DND-41 (cell line): ENCODE results near the gene GRIK3.

Source experiments
- ATAC-seq: fragments of 200-7000 bp; cut with Tn5 transposase; 3 replicates; pipeline ENCODE4 v1.9.1; 2021; ENCODE audit warnings: low read depth; ENCODE audit not compliant: insufficient read depth
- DNase-seq: peaks from one replicate; pipeline ENCODE4 v3.0.0-alpha.2; 2020
- H2AFZ ChIP-seq: 2 replicates; pipeline ENCODE4 v1.6.0; 2012; ENCODE audit warnings: low read depth, low read length
- H3K27ac ChIP-seq: 2 replicates; pipeline ENCODE4 v1.5.1; 2012; ENCODE audit warnings: low read length, inconsistent platforms
- H3K27me3 ChIP-seq: fragments of 200-600 bp; sonication (generic); 2 replicates; pipeline ENCODE4 v1.6.0; 2012; ENCODE audit warnings: low read length, mild to moderate bottlenecking, inconsistent platforms; ENCODE audit not compliant: insufficient read depth, poor library complexity
- H3K36me3 ChIP-seq: 2 replicates; pipeline ENCODE4 v1.5.1; 2012; ENCODE audit warnings: low read length, inconsistent platforms; ENCODE audit not compliant: insufficient read depth
- H3K4me1 ChIP-seq: 2 replicates; pipeline ENCODE4 v1.5.1; 2012; ENCODE audit warnings: mild to moderate bottlenecking, low read length; ENCODE audit not compliant: insufficient read depth
- H3K4me2 ChIP-seq: 2 replicates; pipeline ENCODE4 v1.6.0; 2012; ENCODE audit warnings: mild to moderate bottlenecking, moderate library complexity, low read length, inconsistent platforms; ENCODE audit not compliant: insufficient read depth
- H3K4me3 ChIP-seq, 2 experiments: fragments of 200-600 bp in 1 of 2; shearing (Covaris generic) in 1 of 2; 2 replicates each; pipeline ENCODE4 v1.5.1; 2012 to 2016; ENCODE audit warnings: inconsistent platforms in 2 of 2, low read length in 2 of 2, mild to moderate bottlenecking in 2 of 2, low read depth in 1 of 2, moderate library complexity in 1 of 2
- H3K79me2 ChIP-seq: 2 replicates; pipeline ENCODE4 v1.6.0; 2012; ENCODE audit warnings: low read length, inconsistent platforms; ENCODE audit not compliant: insufficient read depth
- H3K9ac ChIP-seq: 2 replicates; pipeline ENCODE4 v1.6.0; 2012; ENCODE audit warnings: low read depth, mild to moderate bottlenecking, inconsistent platforms, low read length, moderate library complexity
- H3K9me3 ChIP-seq: 2 replicates; pipeline ENCODE4 v1.5.1; 2012; ENCODE audit warnings: low read length, moderate library complexity, mild to moderate bottlenecking, inconsistent platforms; ENCODE audit not compliant: insufficient read depth, severe bottlenecking
- H4K20me1 ChIP-seq: 2 replicates; pipeline ENCODE4 v1.6.0; 2012; ENCODE audit warnings: low read length; ENCODE audit not compliant: insufficient read depth
- CTCF ChIP-seq: IDR thresholded peaks from 2 replicates; pipeline ENCODE4 v1.5.1; 2012; ENCODE audit warnings: borderline replicate concordance, low read length, moderate library complexity, mild to moderate bottlenecking; ENCODE audit not compliant: poor library complexity, severe bottlenecking; ENCODE audit errors: extremely low read depth
- EZH2 ChIP-seq: IDR thresholded peaks from 3 replicates; pipeline ENCODE4 v1.6.1; 2012; ENCODE audit warnings: borderline replicate concordance, low read depth, mild to moderate bottlenecking, moderate library complexity, low read length, inconsistent platforms; ENCODE audit not compliant: severe bottlenecking

GRIK3 gene

GRCh38 chr1:36912365-36912865, 121.9 kb downstream of the GRIK3 start:
- H3K79me2 ChIP-seq: no peaks in the 10 kb centered on the region
- TF ChIP-seq CTCF: no peak
- no peak for TF ChIP-seq EZH2

GRCh38 chr1:36911561-36912364, 122.6 kb downstream of the GRIK3 start:
- Histone ChIP-seq H3K4me1 (no peaks in the 10 kb centered on the region), H4K20me1 (peaks cover 3% of the 10 kb centered on the region; the same call in 1 of the 2 replicates), H3K27me3 (no peaks in the 10 kb centered on the region), H3K9me3 (no peaks in the 10 kb centered on the region), H3K4me3 (no peak overlapping the region), H3K9ac (no peak overlapping the region), H3K36me3 (no peaks in the 10 kb centered on the region), H3K27ac (no peak overlapping the region), H2AFZ (no peak overlapping the region), H3K79me2 (no peaks in the 10 kb centered on the region), H3K4me2 (no peak overlapping the region)
- TF ChIP-seq EZH2: no peak
- TF ChIP-seq CTCF: no peak
- DNase-seq: no peak
- ATAC-seq: no peak

More at GRCh38 chr1:36912365-36912865, 121.9 kb downstream of the GRIK3 start:
- DNase-seq: no peak
- H3K4me3 ChIP-seq: no peak overlapping the region
- H2AFZ ChIP-seq: no peak overlapping the region
- H4K20me1 ChIP-seq: peaks cover 3% of the 10 kb centered on the region; the same call in 1 of the 2 replicates
- no peaks in the 10 kb centered on the region for H3K27me3 ChIP-seq
- no peak overlapping the region for H3K4me2 ChIP-seq
- no peak overlapping the region for H3K27ac ChIP-seq
- no peak for ATAC-seq
- H3K4me1 ChIP-seq: no peaks in the 10 kb centered on the region
- no peaks in the 10 kb centered on the region for H3K36me3 ChIP-seq
- H3K9me3 ChIP-seq: no peaks in the 10 kb centered on the region
- no peak overlapping the region for H3K9ac ChIP-seq

DNA sequence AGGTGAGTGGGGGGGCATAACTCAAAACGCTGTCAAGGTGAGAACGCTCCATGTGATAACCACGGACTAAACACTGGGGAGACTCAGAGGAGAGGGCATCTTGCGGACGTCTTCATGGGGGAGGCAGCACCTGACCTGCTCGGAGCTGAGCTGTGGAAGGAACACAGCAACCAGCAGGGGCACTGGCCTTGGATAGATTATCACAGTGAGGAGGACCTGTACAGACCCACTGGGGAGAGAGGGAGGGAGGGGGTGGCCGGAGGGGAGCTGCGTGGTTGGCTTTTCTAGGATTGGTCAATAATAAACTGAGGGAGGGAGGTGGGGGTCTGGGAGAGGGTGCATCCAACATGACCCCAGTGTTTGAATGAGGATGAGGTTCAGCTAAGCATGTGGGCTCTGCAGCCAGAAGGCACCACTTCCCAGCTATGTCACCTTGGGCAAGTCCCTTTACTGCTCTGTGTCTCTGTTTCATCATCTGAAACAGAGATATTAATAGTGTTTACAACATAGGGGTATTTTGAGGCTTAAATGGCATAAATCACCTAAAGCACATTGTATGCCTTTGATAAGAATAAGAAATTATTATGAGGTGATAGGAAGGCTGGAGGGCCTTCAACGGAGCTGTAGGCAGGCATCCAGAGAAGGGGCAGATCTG, 123.3 kb downstream of the GRIK3 start:
- no peak overlapping the region for H3K9ac ChIP-seq
- H3K4me2 ChIP-seq: no peak overlapping the region
- H3K9me3 ChIP-seq: no peaks in the 10 kb centered on the region
- H3K4me1 ChIP-seq: no peaks in the 10 kb centered on the region
- TF ChIP-seq EZH2 (no peak), CTCF (no peak)
- H4K20me1 ChIP-seq: peaks cover 3% of the 10 kb centered on the region; the same call in 1 of the 2 replicates
- no peak overlapping the region for H3K27ac ChIP-seq
- H3K79me2 ChIP-seq: no peaks in the 10 kb centered on the region
- DNase-seq: no peak
- ATAC-seq: no peak
- no peak overlapping the region for H2AFZ ChIP-seq
- H3K4me3 ChIP-seq: no peak overlapping the region
- H3K36me3 ChIP-seq: no peaks in the 10 kb centered on the region
- no peaks in the 10 kb centered on the region for H3K27me3 ChIP-seq
